Activated CD4-positive, alpha-beta T cell treated with anti-CD3 and anti-CD28 coated beads, Interleukin-2, Interleukin-4, amounts not matched to agents 100 ng/mL and 50 ng/mL, durations not matched to agents 16 hours and 8 hours (primary cell): Measurements from ENCODE around the gene TTC39C.
"Not testable (repeated sequence)": the region's sequence is repeated elsewhere in the genome, so short reads cannot be mapped to it uniquely, and the experiment has no call there.

ENCODE experiments used
- DNase-seq: peaks from one replicate; pipeline ENCODE4 v3.0.0-alpha.2; 2020; ENCODE audit warnings: low spot score

TTC39C gene

DNA sequence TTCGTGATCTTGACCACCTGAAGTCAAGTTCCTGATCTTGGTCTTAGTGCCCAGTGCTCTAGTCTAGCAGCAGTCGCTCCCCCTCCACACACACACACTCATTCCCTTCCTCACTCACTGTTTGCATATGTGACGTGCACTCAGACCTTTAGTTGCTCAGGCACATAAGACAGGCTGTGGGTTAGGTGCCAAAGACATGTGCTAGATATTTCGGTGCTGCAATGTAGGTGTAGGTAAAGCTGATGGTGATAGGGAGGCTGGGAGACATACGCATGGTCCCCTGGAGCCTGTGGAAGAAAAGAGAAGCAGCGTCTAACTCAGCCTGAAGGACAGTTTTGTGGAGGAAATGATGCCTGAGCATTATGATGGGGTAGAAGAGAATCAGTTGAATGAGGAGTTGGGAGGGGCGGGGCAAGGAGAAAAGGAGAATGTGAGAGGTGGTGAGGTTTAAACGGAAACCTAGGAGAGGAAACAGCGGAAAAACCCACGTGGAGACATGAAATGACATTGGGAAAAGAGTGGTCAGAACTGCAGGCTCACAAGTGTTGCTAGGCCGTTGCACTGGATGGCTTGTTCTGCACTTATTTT, 3.8 kb downstream of the TTC39C start:
- peak; percentile 67 for DNase-seq

DNA sequence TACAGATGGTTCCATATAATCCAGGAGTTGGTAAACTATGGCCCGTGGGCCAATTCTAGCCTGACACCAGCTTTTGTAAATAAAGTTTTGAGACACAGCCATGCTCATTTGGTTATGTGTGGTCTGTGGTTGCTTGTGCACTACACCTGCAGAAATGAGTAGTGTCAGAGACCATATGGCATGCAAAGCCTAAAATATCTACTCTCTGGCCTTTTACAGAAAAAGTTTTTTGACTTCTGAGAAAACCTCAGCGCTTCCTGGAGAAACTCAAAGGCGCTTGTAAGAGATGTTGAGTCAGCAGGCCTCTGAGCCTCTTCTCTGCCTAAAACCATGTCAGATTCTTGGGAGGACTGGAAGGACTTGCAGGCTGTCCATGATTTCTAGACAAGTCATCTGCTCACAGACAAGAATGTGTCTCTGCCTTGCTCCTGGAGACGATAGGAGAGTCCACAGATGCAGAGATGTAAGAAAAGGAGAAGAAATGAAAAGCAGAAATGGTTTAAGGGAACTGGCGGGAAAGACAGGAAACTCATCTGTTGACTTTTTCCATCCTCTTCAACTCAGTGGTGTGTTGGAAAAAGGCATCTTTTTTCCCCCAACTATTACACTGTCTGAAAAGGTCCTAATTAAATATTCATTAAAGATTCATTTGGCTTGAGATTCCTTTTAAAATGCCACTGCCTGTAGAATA, 5.2 kb downstream of the TTC39C start:
- peak; percentile 94 for DNase-seq

DNA sequence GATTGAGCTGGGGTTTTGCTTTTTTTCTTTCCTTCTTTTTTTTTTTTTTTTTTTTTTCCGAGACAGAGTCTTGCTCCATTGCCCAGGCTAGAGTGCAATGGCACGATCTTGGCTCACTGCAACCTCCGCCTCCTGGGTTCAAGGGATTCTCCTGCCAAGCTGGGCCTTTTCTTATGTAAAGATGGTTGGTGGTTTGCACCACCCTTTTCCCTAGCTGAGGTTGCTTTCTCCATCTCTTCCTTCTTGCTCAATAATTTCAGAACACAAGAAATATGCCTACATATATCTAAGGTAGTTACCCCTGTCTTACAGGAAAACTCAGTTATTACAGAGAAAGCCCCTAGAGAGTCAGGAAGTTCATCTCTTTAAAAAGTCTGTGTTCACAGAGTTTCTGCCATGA, 7.0 kb downstream of the TTC39C start:
- DNase-seq, result no peak

GRCh38 chr18:24022161-24022560, 7.6 kb downstream of the TTC39C start:
- no peak for DNase-seq

DNA sequence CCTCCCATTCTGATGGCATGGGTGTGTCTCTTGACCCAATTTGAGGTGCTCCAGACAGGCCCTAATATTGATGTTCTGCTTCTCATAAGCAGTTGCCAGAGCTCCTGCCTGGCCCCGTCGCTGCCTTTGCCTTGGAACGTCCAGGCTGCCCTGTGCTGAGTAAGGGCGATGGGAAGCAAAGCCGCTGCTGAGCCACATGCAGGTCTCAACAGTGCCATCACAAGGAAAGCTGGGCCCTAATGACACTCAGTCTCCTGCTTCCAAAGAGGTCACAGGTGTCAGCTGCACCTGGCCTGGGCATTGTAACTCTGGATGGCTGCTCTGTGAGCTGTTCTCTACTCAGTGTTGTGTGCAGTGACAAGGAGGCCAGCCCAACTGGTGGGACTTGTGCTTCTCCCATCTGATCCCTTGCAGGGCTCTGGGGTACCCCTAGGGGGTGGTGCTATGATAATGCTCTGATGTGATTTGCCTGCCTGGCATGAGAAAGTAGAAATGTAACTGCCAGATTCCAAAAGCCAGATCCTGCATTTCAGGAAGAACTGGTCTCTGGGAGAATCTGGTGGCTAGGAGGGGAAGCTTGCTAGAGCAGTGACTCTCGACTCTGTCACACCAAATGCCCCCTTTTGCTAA, 8.7 kb downstream of the TTC39C start:
- DNase-seq, result no peak

- DNase-seq, result no peak
Measured at GRCh38 chr18:24024425-24024824, 9.9 kb downstream of the TTC39C start.

DNA sequence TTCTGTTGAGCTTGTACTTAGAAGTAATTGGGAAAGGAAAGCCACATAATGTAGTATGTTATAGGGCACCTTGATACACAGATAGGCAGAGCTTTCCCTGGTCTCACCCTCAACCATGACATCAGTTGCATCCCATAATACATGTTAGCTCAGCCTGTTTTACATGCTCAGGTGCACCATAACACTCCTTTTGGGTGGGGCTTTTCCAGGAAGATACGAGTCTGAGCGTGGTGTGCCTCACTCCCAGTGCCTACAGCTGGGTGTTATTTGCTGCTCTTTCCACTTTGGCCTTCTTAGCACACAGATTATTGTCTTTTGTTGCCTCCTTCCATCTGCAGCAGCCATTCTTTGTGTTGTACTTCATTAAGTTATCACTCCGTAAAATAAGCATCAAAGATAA, 11.9 kb downstream of the TTC39C start:
- no peak for DNase-seq

DNA sequence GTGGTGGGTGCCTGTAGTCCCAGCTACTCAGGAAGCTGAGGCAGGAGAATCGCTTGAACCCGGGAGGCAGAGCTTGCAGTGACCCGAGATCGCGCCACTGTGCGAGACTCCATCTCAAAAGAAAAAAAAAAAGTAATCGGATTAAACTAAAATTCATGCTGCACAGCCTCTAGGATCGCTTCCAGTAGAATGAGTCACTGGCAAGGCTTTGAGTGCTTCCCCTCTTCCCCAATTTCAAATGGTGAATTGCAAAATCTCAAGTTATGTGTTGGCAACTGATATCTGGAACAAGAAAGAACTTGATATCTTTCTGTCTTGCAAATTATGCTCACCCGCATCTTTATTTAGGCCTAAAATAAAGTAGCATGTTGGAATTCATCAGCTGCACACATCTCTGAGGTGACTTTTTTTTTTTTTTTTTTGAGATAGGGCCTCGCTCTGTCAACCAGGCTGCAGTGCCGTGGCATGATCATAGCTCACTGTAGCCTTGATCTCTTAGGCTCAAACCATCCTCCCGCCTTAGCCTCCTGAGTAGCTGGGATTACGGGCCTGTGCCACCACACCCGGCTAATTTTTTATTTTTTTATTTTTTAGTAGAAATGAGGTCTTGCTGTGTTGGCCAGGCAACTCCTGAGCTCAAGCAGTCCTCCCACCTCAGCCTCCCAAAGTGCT, 12.7 kb downstream of the TTC39C start:
- no peak for DNase-seq

DNA sequence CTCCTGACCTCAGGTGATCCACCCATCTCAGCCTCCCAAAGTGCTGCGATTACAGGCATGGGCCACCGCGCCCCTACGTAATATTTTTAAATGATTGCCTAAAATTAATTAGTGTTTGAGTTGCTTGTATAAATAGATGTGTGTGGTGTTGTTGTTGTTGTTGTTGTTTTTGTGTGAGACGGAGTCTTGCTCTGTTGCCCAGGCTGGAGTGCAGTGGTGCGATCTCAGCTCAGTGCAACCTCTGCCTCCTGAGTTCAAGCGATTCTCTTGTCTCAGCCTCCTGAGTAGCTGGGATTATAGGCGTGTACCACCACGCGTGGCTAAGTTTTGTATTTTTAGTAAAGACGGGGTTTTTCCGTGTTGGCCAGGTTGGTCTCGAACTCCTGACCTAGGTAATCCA, 14.4 kb downstream of the TTC39C start:
- DNase-seq, result not testable (repeated sequence)

GRCh38 chr18:24031318-24031717, 16.8 kb downstream of the TTC39C start:
- DNase-seq, result no peak

GRCh38 chr18:24031916-24032315, 17.4 kb downstream of the TTC39C start:
- DNase-seq, result no peak

GRCh38 chr18:24033641-24034412, 19.3 kb downstream of the TTC39C start:
- no peak for DNase-seq

DNA sequence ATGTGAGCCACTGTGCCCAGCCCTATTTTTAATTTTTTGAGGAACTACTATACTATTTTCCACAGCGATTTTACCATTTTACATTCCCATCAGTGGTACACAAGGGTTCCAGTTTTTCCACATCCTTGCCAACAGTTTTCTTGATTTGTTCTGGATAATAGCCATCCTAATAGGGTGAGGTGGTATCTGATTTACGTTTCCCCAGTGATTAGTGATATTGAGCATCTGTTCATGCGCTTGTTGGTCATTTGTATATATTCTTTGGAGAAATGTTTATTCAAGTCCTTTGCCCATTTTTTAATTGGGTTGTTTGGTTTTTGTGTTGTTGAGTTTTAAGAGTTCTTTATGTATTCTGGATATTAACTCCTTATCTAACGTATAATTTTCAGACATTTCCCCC, 20.8 kb downstream of the TTC39C start:
- no peak for DNase-seq

DNA sequence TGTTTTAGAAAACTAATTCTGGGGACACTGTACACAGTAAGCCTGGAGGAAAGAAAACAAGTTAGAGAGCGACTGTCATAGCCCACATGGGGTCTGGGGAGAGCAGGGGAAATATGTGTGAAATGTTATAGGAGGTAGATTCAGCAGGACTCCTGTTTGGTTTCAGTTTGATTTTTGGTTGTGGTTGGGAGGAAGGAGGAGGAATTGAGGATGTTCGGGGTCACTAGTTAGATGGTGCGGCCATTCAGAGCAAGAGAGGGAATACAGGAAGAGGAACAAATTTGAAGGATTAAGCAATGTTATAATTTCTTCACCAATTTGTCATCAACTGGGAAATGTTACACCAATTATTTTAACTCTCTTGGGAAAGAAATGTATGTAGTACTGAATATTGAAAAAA, 25.1 kb downstream of the TTC39C start:
- DNase-seq, result no peak

GRCh38 chr18:24041691-24042090, 27.1 kb downstream of the TTC39C start:
- no peak for DNase-seq

DNA sequence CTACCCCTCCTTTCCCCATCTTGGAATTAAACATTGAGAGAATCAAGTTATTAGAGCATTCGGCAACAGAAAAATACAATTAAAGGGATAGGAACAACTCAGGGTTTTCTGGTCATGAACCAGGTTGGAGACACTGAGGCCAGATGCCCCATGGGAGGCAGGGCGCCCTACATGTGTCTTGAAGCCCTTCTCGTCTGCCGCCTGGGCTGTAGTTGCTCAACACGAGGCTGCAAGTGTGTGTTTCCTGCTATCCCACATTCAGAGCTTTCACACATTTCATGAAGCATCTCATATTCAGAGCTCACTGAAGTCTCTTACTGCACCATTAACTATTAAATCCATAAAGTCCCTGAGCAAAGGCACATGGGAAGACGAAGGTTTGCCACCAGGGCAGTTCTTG, 28.8 kb downstream of the TTC39C start:
- no peak for DNase-seq

GRCh38 chr18:24048261-24048660, 33.7 kb downstream of the TTC39C start:
- no peak for DNase-seq

DNA sequence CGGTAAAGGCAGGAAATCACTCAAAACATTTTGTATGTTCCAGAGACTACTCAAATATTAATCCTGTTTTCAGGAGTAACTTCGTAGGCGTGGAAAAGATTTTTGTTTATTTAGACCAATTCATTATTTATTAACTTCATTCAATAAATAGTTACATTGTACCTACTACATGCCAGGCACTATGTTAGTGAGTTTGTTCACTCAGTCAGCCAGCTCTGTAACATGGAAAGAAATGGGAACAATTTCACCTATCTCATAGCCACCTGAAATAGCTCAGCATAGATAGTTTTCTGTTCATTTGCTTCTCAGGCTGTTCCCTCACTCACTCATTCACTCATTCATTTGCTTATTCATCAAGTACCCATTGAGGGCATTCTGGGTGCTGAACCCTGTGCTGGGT, 34.6 kb downstream of the TTC39C start:
- DNase-seq, result no peak

- peak; percentile 51 for DNase-seq
Measured at GRCh38 chr18:24051031-24051947, 36.7 kb downstream of the TTC39C start.

GRCh38 chr18:24052053-24052452, 37.5 kb downstream of the TTC39C start:
- no peak for DNase-seq

DNA sequence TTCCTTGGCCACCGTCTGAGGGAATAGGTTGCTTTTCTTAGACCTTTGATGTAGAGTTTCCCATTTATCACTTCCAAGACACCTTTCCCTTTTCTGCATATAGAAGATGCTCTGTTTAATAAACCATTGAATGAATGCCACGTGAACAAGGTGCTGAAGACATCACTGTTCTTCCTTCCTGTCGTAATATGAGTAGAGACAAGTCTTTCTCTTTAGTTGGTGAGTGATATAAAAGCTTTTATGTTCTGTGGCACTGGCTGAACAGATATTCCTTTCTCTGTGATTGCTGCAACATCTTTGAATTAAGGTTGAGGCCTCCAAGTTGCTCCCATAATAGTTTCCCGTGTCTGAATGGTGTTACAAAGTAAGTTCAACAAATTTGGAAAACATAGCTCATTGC, 38.7 kb downstream of the TTC39C start:
- DNase-seq, result peak; percentile 36
